ENCODE data around the gene ERF. TPM values are rescaled to one million over a fixed set of nuclear protein-coding genes. Genes with fewer than 3 reads are reported as not detected.

The ERF gene
- total and polyA plus RNA-seq, 2 of the 4 experiments (the other 2 are of a cell fraction) = 5.2 to 32.4 TPM

DNA sequence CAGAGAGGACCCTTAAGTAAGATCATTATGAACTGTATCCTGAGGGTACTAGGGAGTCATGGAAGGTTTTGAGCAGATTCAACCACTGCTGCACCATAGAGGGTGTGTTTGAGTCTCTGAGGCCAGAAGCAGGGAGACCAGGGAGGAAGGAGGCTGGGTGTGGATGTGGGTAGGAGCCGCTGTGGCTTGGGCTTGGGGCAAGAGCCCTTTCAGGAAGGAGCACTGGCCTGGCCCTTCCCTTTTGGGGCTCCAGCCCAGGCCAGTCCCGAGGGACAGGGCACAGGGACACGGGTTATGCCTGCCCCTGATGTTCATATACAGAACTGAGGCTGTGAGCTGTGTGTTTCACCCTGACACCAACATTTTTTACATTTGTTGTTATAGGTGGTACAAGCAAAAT lies 21.4 kb upstream of the ERF start:
- no peak overlapping the region for H2BK20ac ChIP-seq (ENCODE audit: low read depth, low read length)
- H3K27me3 ChIP-seq (ENCODE audit: control insufficient read depth, insufficient read depth, low read length) = no peaks in the 10 kb centered on the region
- no peak for ATAC-seq (ENCODE audit: low read depth)
- ChIA-PET CTCF (no interaction called here), POLR2A (ENCODE audit: unreplicated experiment) (no interaction called here)
- peaks cover 26% of the 10 kb centered on the region for H3K4me1 ChIP-seq (ENCODE audit: control insufficient read depth, insufficient read depth, low read length)
- in situ Hi-C loops (cut with MboI; ENCODE audit: low sequenced_read_pairs) = no loop called here
- WGBS, 2 experiments (ENCODE audit: extremely low coverage in 2 of 2, insufficient read length in 1 of 2) = no CpG with 5 or more reads among the region's 3 CpGs
- peaks cover 35 to 69% of the 10 kb centered on the region in 2 experiments for H3K79me1 ChIP-seq (ENCODE audit: low read depth in 1 of 2, low read length in 2 of 2)
- no peak overlapping the region for H4K8ac ChIP-seq (ENCODE audit: low read depth in 2 of 2, low read length in 2 of 2)
- no peak overlapping the region for H3K9ac ChIP-seq (ENCODE audit: low read depth, low read length)
- H3K14ac ChIP-seq (replicated peaks; ENCODE audit: low read depth, low read length) = no peak overlapping the region
- no peak overlapping the region for H2BK5ac ChIP-seq (ENCODE audit: low read depth, low read length, poor library complexity, severe bottlenecking)
- no peak overlapping the region for H2AK5ac ChIP-seq (ENCODE audit: low read depth, low read length)
- no peak overlapping the region for H2BK15ac ChIP-seq (ENCODE audit: low read depth, low read length)
- intact Hi-C loops (cut with micrococcal nuclease) = no loop called here
- BruUV-seq (replicated peaks) = no TSS peak
- no peak overlapping the region for H4K91ac ChIP-seq (ENCODE audit: insufficient read depth, low read depth, low read length)
- no peak overlapping the region for H2AK9ac ChIP-seq (replicated peaks; ENCODE audit: low read depth, low read length, poor library complexity)
- H3K36me3 ChIP-seq (ENCODE audit: control insufficient read depth, insufficient read depth, low read length) = peaks cover 29% of the 10 kb centered on the region
- no peak overlapping the region for H3K27ac ChIP-seq (ENCODE audit: insufficient read depth, low read length)
- TF ChIP-seq CEBPB (IDR thresholded peaks at IDR 0.05; ENCODE audit: low read depth, low read length) (no peak), BHLHE40 (IDR thresholded peaks at IDR 0.05; ENCODE audit: low read depth, low read length) (no peak), NFE2L2 (IDR thresholded peaks at IDR 0.05; ENCODE audit: low read depth, low read length) (no peak), RAD21 (IDR thresholded peaks at IDR 0.05; ENCODE audit: low read length) (no peak), RCOR1 (IDR thresholded peaks at IDR 0.05; ENCODE audit: insufficient replicate concordance, low read length) (no peak), RFX5 (IDR thresholded peaks at IDR 0.05; ENCODE audit: low read depth, low read length) (no peak), POLR2A (IDR thresholded peaks at IDR 0.05; ENCODE audit: low read depth, low read length) (no peak)
- TF ChIP-seq, protein P1, sequence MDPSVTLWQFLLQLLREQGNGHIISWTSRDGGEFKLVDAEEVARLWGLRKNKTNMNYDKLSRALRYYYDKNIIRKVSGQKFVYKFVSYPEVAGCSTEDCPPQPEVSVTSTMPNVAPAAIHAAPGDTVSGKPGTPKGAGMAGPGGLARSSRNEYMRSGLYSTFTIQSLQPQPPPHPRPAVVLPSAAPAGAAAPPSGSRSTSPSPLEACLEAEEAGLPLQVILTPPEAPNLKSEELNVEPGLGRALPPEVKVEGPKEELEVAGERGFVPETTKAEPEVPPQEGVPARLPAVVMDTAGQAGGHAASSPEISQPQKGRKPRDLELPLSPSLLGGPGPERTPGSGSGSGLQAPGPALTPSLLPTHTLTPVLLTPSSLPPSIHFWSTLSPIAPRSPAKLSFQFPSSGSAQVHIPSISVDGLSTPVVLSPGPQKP (IDR thresholded peaks at IDR 0.05; ENCODE audit: borderline replicate concordance, low read depth, low read length) = no peak
- H4K20me1 ChIP-seq (ENCODE audit: insufficient read depth, low read length) = peaks cover 34% of the 10 kb centered on the region; the same call in 1 of the 2 replicates
- H3K23ac ChIP-seq (ENCODE audit: low read depth, low read length) = 0 out of 2 replicates have a peak overlapping the region, but pooled peaks have one; percentile 17
- no peak overlapping the region for H3K18ac ChIP-seq (ENCODE audit: low read depth, low read length)
- H3K4me3 ChIP-seq (ENCODE audit: insufficient read depth, low read depth, low read length) = no peak overlapping the region
- no peak for DNase-seq
- dilution Hi-C loops (cut with HindIII; ENCODE audit: low sequenced_read_pairs, unreplicated experiment) = no loop called here
- H3K56ac ChIP-seq (ENCODE audit: extremely low read depth, insufficient read depth, low read length) = no peak overlapping the region
- no peak overlapping the region for H2BK120ac ChIP-seq (ENCODE audit: low read depth, low read length)
- H3K4me2 ChIP-seq (ENCODE audit: low read depth, low read length) = no peak overlapping the region
- H4K5ac ChIP-seq (ENCODE audit: low read depth, low read length) = no peak overlapping the region
- H3K9me3 ChIP-seq (ENCODE audit: control insufficient read depth, insufficient read depth, low read length) = no peaks in the 10 kb centered on the region
- no peak overlapping the region for H3K4ac ChIP-seq (ENCODE audit: low read depth, low read length)
- no peak overlapping the region for H2AFZ ChIP-seq (replicated peaks; ENCODE audit: low read length, poor library complexity)
- peaks cover 8% of the 10 kb centered on the region; the same call in 1 of the 2 replicates for H3K9me1 ChIP-seq (ENCODE audit: insufficient read depth, low read length)
